DMS153 (cell line): ENCODE results near the gene BRD2.

Source experiments
- DNase-seq: peaks from one replicate; lab custom pipeline; 2025; lab: John Stamatoyannopoulos, UW

The BRD2 gene

DNA sequence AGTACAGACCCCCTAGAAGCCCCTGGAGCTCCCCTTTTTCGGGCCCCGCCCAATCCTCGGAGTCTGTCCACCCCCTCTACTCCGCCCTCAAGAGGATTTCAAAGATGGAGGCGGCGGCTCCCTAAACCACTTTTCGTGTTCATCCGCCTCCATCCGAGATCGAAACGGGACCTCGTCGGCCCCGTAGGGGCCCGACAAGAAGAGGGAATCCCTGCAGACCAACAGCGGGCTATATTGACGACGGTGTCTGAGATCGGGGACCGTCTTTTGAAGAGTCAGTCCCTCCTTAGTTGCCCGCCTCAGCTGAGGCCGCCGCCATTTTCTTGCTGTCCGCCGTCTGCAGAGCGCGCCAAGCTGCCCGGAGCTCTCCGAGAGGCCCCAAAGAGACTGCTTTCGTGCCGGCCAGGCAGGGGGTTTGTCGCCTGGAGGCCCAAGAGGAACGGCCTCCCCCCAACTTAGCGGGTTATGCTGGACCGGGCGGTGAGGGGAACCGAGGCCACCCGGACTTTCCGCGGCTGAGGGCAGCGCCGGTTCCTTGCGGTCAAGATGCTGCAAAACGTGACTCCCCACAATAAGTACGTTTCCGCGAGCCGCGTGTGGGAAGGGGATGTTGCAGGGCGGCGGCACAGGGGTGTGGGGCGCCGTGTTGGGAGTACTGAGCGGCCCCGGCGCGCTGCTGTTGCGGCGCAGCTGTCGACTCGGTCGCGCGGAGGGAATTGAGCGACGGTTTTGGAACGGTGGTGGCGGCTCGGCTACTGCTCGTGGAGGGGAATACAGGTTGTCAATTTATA, 4.2 kb downstream of the BRD2 start:
- DNase-seq, result no peak

DNA sequence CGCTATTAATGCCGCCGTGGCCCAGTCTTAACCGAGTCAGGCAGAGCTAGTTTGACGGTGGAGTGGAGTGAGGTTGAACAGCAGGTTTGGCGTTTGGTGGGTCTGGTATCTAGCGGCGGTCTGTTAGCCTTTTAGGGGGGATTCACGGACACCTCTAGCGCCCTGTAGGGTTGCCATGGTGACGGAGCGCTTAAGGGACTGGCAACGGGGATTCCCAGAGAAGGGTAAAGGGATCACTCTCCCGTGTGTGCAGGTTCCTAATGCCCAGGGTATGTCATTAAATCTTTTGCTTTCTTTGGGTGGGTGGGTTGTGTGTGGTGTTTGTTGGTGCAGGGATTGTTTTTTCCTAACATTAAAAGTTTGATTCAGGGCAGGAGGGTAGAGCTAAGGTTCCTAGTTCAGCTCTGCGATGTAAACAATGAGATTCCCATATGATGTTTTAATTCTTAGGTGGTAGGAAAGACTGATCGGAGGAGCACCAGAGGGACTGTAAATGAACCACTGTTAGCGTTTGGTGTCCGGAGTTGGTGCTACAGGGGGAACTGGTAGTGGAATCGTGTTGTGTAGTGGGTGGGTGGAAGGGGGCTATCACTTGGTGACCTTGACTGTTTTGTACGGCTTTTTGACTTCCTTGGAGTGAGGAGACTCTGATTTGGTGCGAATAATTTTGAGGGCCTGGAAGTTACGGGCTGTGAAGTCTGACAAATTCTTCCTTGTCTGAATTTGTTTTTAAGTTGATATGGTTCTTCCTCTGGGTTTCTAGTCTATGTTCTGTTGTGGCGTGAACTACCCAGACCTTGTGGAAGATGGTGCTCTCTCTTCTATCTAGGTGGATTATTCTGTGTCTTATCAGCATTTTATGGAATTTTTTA, 5.0 kb downstream of the BRD2 start:
- no peak for DNase-seq

DNA sequence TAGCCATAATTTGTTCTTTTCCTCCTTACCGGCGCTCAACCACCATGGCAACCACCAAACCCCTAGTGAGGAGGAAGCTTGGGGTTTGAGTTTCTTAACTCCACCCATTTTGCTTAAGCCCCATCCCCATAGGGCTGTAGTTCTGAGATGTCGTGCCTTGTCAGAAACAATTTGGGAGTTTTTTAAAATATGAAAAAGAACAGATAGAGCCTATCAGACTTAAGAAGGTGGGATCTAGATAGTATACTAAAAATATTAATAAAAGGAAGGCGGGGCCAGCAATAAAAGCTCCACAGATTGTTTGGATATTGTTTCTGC, 5.6 kb downstream of the BRD2 start:
- no peak for DNase-seq

DNA sequence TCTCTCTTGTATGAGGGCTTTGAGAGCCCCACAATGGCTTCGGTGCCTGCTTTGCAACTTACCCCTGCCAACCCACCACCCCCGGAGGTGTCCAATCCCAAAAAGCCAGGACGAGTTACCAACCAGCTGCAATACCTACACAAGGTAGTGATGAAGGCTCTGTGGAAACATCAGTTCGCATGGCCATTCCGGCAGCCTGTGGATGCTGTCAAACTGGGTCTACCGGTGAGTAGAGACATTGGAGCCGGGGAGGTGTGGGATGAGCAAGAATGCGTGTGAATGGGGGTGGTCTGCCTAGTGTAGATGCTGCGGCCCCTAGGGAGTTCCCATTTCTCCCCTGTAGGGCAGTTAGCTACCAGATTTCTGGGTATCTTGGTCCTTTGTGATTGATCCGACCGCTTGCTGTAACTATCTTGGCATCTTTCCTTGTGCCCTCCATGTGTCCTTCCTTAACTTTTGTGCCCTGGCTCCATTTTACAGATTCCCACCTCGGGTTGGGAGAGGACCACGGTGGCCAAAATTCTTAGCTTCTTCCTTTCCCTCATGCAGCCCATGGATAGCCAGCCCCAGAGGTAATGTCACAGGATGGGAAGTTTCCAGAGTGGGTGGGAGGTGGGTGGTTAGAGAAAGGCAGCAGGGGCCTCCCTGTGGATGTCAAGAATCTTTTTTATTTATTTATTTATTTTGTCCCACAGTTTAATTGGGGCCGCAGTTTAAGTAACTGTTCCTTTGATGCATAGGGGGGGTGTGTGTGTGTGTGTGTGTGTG, 6.3 kb downstream of the BRD2 start:
- no peak for DNase-seq

DNA sequence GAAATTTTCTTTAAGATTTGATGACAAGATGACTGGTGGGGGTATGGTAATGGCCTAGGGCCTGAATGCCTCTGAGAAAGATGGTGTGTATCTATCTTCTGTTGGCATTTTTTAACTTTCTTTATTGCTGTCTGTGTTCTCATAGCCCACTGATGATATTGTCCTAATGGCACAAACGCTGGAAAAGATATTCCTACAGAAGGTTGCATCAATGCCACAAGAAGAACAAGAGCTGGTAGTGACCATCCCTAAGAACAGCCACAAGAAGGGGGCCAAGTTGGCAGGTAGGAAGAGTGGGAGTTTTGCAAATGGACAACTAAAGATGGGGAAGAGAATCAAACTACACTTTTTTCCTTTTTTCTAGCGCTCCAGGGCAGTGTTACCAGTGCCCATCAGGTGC, 7.5 kb downstream of the BRD2 start:
- DNase-seq, result no peak

DNA sequence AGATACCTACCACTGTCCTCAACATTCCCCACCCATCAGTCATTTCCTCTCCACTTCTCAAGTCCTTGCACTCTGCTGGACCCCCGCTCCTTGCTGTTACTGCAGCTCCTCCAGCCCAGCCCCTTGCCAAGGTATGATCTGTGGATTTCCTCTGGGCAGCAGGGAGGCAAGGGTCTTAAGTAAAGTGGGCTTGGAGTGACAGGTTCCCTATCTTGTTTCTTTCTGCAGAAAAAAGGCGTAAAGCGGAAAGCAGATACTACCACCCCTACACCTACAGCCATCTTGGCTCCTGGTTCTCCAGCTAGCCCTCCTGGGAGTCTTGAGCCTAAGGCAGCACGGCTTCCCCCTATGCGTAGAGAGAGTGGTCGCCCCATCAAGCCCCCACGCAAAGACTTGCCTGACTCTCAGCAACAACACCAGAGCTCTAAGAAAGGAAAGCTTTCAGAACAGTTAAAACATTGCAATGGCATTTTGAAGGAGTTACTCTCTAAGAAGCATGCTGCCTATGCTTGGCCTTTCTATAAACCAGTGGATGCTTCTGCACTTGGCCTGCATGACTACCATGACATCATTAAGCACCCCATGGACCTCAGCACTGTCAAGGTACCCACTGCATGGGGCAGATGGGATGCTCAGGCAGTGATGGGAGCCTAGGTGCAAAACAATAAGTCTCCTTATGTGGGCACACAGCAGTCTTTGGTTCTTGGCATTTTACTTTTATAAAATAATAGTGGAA, 8.1 kb downstream of the BRD2 start:
- no peak for DNase-seq

DNA sequence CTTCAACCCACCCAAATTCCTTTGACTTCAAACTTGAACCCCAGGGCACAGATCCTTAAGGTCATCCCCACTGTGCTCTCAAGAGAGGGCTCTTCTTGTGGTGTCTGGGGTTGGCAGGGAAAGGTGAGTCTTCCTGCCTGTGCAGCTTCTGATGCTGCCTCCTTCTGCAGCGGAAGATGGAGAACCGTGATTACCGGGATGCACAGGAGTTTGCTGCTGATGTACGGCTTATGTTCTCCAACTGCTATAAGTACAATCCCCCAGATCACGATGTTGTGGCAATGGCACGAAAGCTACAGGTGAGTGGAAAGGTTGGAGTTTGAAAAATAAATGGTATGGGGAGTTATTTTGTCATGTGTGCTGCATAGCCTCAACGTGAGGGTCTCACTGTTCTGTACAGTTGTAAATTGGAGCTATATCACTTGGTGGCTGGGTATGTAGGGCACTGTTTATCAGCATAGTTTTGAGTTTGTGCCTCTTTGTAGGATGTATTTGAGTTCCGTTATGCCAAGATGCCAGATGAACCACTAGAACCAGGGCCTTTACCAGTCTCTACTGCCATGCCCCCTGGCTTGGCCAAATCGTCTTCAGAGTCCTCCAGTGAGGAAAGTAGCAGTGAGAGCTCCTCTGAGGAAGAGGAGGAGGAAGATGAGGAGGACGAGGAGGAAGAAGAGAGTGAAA, 9.0 kb downstream of the BRD2 start:
- DNase-seq, result no peak

DNA sequence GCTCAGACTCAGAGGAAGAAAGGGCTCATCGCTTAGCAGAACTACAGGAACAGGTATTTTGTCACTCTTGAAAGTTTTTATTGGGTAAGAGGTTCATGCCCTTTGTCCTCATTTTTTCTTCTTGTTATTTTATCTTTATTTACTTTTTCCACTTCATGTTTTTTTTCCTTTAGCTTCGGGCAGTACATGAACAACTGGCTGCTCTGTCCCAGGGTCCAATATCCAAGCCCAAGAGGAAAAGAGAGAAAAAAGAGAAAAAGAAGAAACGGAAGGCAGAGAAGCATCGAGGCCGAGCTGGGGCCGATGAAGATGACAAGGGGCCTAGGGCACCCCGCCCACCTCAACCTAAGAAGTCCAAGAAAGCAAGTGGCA, 9.5 kb downstream of the BRD2 start:
- DNase-seq, result no peak

DNA sequence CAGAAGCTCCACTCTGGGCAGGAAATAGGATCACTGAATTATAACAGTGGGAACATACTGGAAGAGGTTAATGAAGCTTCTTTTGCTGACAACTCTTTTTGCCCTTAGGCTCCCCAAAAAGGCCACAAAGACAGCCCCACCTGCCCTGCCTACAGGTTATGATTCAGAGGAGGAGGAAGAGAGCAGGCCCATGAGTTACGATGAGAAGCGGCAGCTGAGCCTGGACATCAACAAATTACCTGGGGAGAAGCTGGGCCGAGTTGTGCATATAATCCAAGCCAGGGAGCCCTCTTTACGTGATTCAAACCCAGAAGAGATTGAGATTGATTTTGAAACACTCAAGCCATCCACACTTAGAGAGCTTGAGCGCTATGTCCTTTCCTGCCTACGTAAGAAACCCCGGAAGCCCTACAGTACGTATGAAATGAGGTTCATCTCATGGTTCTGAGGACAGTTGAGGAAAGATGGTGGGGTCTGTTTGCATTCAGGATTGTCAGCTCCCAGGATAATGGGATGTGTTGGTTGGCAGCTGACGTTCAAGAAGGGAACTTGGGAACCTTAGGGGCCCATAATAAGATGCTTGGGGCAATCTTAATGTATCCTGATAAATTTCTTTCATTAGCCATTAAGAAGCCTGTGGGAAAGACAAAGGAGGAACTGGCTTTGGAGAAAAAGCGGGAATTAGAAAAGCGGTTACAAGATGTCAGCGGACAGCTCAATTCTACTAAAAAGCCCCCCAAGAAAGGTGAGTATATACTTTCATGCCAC, 11.5 kb downstream of the BRD2 start:
- no peak for DNase-seq

DNA sequence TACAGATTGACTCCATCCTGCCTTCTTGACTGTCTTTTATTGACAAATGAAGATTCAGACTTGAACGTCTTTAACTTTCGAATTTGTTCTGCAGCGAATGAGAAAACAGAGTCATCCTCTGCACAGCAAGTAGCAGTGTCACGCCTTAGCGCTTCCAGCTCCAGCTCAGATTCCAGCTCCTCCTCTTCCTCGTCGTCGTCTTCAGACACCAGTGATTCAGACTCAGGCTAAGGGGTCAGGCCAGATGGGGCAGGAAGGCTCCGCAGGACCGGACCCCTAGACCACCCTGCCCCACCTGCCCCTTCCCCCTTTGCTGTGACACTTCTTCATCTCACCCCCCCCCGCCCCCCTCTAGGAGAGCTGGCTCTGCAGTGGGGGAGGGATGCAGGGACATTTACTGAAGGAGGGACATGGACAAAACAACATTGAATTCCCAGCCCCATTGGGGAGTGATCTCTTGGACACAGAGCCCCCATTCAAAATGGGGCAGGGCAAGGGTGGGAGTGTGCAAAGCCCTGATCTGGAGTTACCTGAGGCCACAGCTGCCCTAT, 12.2 kb downstream of the BRD2 start:
- no peak for DNase-seq

DNA sequence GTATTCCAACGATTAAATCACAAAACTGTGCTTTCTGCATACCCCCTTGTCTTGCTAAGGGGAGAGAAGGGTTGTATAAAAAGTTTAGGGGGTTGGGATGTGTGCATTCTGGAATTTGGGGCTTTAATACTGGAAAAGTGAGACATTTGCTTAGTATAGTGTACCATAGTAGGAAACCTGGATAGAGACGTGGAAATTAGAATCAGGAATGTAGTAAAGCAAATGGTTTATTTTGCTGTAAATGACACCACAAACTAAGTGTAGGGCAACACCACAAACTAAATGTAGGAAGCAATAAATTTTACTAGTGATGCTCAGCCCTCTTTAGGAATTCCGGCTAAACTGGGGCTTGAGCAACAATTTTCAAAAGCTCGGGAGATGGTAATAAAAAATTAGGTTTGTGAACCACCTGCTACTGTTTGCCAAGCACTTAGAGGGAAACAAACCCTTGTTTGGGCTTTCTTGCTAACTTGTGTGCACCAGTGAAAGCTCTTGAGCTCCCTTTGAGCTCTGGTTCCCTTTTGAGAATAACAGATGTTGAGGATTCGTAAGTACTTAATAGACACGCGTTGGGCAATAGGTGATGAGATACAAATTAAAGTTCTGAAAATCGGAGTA, 13.8 kb downstream of the BRD2 start:
- peak; percentile 82 for DNase-seq

DNA sequence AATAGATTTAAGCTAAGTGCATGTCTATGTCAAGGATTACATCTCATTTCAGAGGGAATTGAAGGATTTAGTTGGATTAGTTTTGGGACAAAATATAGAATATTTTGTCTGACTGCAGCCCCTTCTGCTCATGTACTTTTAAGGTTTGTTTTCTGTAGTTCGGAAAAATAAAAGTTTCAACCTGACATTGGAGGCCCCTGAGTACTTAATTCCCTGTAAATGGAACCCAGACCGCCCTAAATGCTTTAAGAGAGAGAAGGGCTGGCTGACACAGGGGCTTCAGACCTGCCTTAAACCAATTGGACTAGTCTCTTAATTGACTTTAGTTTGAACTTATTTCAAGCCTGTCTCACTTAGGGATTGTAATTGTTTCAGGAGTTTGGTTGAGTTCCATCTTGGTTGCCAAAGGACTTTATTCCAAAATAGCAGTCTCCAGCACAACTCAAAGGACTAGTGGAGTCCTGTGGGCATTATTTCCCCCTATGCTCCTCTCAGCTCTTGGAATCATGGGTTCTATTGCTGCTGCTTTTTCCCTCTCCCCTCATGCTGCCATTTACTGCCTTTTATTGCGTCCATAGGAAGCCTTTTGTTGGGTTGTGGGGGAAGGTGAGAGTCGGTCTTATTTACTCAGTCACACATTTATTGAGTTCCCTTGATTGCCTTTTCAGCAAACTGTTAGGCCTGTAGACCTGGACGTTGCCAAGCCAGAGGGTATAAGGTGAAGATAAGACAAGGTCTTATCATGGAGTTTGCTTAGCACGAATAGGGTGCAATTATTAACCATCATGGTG, 14.5 kb downstream of the BRD2 start:
- DNase-seq, result peak; percentile 68

DNA sequence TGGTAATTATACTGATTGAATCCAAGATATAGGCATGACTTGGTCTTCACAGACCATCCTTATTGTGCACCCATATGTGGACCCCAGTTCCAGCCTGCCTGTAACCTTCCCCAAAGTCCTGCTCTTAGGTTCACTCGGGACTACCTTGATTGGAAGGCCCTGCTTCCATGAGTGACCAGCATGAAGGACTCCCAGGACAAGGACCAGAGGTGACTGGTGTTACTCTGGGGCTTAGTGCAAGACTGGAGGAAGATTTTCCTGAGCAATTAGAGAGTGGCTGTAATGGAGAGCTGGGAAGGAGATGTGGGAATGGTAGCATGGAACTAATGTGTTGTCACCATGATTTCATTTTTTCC, 15.1 kb downstream of the BRD2 start:
- no peak for DNase-seq

DNA sequence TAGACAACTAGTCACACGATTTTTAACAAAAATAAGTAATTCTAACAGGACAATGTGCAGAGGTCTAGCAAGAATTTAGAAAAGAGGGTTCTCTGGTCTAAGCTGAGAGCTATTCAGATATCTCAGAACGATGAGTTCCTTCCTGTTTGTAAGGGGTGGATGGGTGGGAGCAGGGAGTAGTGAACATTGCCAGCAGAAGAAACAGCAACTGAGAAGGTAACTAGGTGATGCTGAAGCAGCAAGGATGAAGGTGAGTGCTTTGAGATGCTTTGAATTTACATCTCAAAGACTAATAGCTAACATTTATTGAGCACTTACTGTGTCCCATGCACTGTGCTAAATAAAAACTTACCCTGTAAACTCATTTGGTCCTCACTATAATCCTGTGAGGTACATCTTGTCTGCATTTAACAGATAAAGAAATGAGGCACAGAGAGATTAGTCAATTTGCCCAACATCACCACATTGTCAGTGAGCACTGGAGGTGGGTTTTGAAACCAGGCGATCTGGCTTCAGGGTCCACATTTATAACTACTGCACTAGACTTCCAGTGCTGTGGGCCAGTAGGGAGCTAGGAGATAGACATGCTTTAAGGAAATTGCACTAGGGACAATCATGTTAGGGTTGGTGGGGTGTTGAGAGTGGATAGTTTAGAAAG, 15.7 kb downstream of the BRD2 start:
- DNase-seq, result no peak

DNA sequence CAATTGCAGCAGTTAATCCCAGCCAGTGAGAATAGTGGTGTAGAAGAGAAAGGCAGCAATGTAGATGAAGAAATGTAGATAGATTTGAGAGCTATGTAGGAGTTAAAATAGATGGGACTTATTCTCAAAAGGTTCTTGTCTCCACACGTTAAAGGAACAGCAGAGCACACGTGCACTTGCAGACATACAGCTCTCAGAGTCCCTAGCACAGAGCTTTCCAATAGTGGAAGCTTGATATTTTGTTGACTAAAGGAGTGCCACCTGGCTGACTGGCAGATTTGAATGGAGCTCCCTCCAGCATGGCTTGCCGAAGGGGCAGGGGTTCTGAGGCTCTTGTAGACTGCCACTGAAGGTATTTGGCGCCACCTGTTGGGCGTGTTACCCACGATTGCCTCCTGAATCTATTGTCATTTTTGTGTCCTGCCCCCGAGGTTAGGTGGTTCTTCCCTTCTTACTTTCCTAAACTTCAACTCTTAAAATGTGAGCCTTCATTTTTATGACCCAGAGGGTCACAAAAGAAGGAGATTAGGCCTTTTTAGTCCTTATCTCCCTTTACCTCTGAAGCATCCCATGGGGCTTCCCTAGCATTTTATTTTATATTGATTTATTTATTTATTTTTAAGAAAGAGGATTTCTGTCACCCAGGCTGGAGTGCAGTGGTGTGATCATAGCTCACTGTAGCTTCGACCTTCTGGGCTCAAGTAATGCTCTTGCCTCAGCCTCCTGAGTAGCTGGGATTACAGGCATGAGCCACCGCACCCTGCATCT, 16.4 kb downstream of the BRD2 start:
- DNase-seq, result peak; percentile 92

DNA sequence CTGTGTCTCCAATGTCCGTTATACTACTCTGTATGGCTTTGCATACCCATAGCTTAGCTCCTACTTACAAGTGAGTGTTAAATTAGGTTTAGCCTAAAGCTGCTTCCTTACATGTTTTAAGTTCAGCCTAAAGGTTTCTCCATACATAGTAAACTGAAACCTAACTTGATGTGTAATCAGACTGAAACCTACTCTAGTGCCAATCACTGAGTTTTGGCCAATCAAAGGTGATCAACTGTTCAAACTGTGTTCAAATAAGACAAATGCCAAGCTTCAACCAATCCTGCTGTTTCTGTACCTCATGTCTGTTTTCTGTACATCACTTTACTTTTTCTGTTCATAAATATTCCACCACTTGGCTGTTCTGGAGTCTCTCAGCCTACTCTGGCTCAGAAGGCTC, 21.0 kb downstream of the BRD2 start:
- no peak for DNase-seq

DNA sequence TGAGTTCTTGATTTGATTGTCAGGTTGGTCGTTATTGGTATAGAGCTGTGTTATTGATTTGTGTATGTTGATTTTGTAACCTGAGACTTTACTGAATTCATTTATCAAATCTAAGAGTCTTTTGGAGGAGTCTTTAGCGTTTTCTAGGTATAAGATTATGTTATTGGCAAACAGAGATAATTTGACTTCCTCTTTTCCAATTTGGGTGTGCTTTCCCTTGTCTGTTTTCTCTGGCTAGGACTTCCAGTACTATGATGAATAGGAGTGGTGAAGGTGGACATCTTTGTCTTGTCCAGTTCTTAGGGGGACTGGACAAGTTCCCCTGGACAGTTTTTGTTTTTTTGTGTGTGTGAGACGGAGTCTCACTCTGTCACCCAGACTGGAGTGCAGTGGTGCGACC, 23.6 kb downstream of the BRD2 start:
- no peak for DNase-seq

DNA sequence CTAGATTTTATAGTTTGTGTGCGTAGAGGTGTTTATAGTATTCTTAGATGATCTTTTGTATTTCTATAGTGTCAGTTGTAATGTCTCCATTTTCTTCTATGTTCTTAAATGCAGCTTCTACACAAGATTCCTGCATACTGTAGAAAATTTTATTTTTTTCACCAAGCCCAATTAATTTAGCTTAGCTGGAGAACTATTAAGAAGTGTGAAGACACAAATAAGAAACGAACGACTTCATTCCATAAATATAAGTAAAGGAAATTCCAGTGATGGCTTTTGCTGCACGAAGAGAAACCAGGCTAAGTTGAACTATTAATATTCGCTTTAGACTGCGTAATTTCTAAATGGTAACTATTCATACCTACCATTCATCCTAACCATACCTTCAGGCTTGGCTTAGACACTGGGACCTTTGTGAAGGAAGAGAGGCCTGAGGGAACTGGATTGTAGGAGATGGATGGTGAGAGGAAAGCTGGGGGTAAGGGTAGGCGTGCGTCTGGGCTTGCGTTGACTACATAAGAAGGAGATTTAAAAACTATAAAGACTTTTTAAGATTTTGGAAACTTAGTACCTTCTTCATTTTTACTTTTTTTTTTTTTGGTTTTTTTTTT, 25.1 kb downstream of the BRD2 start:
- no peak for DNase-seq
